GM19463 (cell line): ENCODE results near the gene UMPS.

Experiments used
- ATAC-seq: cut with Tn5 transposase; IDR thresholded peaks from one replicate; pipeline ENCODE4 v1.9.1; 2021; ENCODE audit warnings: mild to moderate bottlenecking, moderate library complexity; ENCODE audit not compliant: unreplicated experiment

UMPS gene

DNA sequence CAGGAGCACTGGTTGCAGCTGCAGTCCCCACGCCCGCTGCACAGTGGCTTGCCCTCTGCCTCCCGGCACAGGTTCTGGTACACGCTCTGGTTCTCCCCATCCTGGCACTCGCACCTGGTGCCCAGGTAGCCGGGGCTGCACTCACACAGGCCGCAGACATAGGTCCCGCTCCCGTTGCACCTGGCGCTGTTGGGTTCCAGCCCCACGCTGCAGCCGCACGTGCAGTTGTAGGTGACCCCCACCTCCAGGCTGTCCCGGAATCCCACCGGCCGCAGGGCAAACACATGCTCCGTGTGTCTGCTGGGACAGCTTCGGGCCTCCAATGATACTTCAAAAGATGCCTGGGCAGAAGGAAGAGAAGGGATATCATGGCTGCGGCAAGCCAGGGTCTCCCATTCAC, 66.2 kb downstream of the UMPS start:
- ATAC-seq, result no peak

DNA sequence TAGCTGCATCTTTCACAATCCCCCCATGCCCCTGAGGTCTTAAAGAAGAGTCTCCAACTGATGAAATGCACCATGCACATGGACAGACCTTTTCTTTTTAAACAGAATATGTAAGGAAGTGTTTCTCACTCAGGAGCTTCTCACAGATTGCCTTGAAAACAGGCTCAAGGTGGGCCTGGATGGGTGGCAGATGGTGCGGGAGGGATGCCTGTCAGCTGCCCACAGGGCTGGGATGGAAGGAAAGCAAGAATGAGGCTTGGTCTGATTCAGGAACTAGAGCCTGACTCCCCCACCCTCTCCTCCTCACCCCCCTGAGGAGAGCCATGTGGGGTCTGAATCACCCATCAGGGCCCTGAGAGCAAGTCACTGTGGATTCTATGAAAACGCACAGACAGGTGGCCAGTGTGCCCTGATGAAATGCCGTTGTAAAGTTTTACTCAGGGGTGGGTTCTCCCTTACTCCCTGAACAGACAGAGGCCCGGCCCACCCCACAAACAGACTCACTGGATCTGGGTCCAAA, 67.2 kb downstream of the UMPS start:
- ATAC-seq, result no peak
